Measurements from ENCODE around the gene COL18A1. TPM values are rescaled to one million over a fixed set of nuclear protein-coding genes. Genes with fewer than 3 reads are reported as not detected.

Gene COL18A1
- total RNA-seq, 1 donor from 2014 or later, result 9.2 TPM

DNA sequence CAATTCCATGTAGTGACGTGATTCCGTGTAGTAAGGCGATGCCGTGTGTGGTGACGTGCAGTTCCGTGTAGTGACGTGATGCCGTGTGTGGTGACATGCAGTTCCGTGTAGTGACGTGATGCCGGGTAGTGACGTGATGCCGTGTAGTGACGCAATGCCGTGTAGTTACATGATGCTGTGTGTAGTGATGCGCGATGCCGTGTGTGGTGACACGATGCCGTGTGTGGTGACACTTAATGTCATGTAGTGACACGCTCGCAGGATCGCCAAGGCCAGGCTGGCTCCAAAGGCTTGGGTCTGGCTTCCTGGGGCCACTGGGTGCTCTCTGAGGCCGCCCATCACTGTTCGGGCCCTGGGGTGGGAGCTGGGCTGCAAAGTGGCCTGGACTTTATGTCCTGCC is 14.2 kb downstream of the COL18A1 start:
- Histone ChIP-seq H3K36me3 (ENCODE audit: control insufficient read depth, insufficient read depth, low read length) (no peaks in the 10 kb centered on the region), H3K27me3 (ENCODE audit: control insufficient read depth, insufficient read depth, low read length) (peaks cover 2% of the 10 kb centered on the region), H3K4me3 (ENCODE audit: low read depth, low read length) (no peak overlapping the region)
- no peak for FAIRE-seq
- no peak for DNase-seq (ENCODE audit: low read depth)
- TF ChIP-seq, protein P1, sequence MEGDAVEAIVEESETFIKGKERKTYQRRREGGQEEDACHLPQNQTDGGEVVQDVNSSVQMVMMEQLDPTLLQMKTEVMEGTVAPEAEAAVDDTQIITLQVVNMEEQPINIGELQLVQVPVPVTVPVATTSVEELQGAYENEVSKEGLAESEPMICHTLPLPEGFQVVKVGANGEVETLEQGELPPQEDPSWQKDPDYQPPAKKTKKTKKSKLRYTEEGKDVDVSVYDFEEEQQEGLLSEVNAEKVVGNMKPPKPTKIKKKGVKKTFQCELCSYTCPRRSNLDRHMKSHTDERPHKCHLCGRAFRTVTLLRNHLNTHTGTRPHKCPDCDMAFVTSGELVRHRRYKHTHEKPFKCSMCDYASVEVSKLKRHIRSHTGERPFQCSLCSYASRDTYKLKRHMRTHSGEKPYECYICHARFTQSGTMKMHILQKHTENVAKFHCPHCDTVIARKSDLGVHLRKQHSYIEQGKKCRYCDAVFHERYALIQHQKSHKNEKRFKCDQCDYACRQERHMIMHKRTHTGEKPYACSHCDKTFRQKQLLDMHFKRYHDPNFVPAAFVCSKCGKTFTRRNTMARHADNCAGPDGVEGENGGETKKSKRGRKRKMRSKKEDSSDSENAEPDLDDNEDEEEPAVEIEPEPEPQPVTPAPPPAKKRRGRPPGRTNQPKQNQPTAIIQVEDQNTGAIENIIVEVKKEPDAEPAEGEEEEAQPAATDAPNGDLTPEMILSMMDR (IDR thresholded peaks at IDR 0.05; ENCODE audit: insufficient read depth, low read length, severe bottlenecking), result no peak

DNA sequence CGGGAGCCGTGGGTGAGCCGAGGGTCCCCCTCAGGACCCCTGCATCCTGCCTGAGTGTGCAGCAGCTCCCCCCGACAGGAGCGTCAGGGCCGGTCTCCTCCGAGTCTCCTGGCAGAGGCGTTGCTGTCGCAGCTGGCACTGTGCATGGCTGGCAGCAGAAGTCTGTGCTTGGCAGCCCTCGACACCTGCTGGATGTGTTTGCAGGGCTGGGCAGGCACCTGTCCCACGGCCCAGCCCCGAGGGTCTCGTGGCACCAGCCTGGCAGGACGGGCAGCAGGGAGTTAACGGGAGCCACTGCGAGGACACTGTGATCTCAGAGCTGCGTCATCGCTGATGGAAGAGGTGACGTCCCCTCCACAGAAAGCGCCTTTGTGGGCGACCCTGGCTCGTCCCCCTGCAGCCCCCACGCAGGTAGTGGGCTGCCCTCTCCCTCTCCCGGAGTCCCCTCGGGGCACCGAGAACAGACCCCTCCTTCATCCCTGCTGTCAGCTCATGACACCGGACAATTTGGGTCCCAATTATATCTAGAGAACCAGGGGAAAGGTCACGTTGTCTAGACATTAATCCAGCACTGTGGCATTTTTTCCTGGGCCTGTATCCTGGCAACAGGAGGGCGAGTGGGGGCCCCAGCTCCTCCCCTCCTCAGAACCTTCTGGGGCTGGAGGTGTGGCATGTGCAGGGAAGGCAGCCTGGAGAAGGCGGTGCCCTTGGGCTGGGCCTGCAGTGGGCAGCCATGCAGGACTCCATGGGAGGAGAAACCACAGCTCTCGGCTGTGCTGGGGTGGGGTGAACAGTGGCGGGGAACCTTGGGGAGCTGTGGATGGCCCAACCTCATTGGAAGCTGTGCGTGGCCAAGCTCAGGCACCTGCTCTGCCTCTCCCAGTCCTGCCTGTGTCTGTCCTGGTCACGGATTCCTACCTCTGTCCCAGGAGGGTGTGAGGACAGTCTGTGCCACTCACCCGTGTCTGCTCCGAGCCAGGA is 15.4 kb downstream of the COL18A1 start:
- H3K27me3 ChIP-seq (ENCODE audit: control insufficient read depth, insufficient read depth, low read length), result peaks cover 2% of the 10 kb centered on the region
- no peak for FAIRE-seq
- TF ChIP-seq, protein P1 (IDR thresholded peaks at IDR 0.05; ENCODE audit: insufficient read depth, low read length, severe bottlenecking), result no peak
- no peaks in the 10 kb centered on the region for H3K36me3 ChIP-seq (ENCODE audit: control insufficient read depth, insufficient read depth, low read length)
- DNase-seq (ENCODE audit: low read depth), result no peak
- H3K4me3 ChIP-seq (ENCODE audit: low read depth, low read length), result no peak overlapping the region

DNA sequence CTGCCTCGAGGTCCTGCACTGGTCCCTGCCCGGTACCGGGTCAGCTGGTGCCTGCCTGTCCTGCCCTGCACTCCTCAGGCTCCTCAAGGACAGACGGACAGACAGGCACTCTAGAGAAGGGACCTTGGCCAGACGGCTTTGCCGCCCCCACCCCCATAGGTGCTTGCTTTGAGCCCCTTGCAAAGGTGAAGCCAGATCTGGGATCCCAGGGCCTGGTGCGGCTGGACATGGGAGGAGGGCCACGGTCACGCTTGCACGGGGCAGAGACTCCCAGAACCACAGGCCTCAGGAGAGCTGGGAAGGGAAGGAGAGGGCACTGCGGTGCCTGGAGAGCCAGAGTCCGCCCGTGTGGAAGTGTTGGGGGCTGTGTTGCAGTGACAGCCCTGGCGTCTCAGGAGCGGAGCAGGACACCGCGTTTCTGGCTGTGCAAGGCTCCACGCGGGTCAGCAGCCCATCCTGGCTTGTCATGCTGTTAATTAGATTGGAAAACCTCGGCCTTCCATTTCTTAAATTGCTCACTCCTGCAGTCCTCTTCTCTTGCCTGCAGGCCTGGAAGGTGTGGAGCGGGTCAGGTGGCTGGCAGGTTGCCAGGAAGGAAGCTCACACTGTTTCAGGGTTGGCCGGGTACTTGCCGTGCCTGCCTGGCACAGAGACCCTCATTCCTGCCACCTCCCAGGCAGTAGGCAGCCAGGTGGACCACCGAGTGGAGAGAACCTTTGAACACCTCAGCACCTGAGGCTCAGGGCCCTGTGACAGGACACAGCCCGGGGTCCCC is 16.3 kb downstream of the COL18A1 start:
- TF ChIP-seq, protein P1 (IDR thresholded peaks at IDR 0.05; ENCODE audit: insufficient read depth, low read length, severe bottlenecking), result no peak
- FAIRE-seq (no peak), DNase-seq (ENCODE audit: low read depth) (peak; percentile 39)
- Histone ChIP-seq H3K4me3 (ENCODE audit: low read depth, low read length) (no peak overlapping the region), H3K36me3 (ENCODE audit: control insufficient read depth, insufficient read depth, low read length) (no peaks in the 10 kb centered on the region), H3K27me3 (ENCODE audit: control insufficient read depth, insufficient read depth, low read length) (peaks cover 2% of the 10 kb centered on the region)

DNA sequence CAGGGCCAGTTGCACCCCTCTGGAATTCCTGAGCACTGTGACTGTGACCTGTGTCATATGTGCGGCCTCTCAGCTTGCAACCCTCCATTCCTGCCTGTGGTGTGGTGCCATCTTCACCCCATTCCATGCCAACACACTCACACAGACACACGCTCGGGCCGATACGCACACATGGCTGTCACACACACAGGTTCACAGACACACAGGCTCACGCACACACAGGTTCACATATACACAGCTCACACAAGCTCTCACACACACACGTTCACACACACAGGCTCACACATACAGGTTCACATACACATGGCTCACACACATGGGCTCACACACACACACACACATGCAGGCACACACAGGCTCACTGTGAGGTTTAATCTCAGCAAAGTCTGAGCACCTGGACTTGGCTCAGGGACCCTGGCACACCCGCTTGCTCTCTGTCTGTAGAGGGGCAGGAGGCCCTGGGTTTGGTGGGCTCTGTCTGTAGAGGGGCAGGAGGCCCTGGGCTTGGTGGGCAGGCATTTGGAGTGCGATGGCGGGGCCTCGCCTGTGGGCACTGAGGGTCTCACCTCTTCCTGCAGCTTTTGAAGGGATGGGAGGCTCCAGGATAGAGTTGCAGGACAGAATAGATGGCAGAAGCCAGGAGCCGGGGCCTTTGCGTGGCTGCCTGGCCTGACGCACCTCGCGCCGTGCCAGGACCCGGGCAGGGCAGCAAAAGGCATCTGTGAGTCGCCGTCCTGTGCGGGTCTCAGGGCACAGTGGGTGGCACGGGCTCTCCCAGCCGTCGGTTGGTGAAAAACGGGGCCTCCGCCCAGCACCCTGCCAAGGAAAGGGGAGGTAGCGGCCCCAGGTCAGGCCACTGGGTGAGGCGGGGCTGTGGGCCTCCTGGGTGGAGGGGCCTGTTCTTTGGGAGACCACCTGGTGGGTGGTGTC is 17.1 kb downstream of the COL18A1 start:
- no peak overlapping the region for H3K4me3 ChIP-seq (ENCODE audit: low read depth, low read length)
- DNase-seq (ENCODE audit: low read depth) (no peak), FAIRE-seq (no peak)
- TF ChIP-seq, protein P1 (IDR thresholded peaks at IDR 0.05; ENCODE audit: insufficient read depth, low read length, severe bottlenecking), result no peak
- no peaks in the 10 kb centered on the region for H3K36me3 ChIP-seq (ENCODE audit: control insufficient read depth, insufficient read depth, low read length)
- H3K27me3 ChIP-seq (ENCODE audit: control insufficient read depth, insufficient read depth, low read length), result peaks cover 2% of the 10 kb centered on the region

DNA sequence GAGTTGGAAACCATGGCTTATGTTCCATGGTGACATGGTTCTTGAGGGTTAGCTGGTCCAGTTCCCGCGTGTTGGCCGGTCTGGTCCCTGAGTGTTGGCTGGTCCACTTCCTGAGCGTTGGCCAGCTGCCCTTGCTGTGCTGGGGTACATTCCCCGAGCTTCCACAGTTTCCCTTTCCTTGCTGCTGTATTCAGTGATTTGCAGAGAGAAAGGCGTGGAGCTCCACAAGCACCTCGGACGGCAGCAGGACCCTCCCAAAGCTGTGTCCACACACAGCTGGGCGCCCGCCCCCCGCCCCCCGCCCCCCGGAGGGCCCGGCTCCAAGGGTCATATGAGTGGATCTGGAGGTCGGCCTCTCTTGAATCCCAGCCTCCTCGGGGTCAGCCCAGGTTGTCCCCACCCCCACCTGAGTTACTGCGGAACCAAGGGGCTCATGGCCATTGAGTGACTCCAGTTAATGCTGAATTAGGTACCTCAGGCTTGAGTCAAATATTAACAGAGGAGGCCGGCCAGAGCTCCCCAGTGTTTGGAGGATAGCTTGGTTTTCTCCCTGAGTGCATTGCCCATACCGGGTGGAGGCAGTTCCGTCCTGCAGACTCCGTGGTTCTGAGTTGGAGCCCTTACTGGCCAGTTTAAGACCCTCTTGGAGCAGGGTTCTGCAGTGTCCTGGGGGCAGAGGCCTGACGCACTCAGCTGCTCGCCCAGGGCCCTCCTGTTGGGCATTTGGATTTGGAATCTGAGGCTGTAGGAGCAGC is 18.4 kb downstream of the COL18A1 start:
- Histone ChIP-seq H3K36me3 (ENCODE audit: control insufficient read depth, insufficient read depth, low read length) (no peaks in the 10 kb centered on the region), H3K27me3 (ENCODE audit: control insufficient read depth, insufficient read depth, low read length) (no peaks in the 10 kb centered on the region), H3K4me3 (ENCODE audit: low read depth, low read length) (no peak overlapping the region)
- no peak for FAIRE-seq
- no peak for DNase-seq (ENCODE audit: low read depth)
- TF ChIP-seq, protein P1 (IDR thresholded peaks at IDR 0.05; ENCODE audit: insufficient read depth, low read length, severe bottlenecking), result no peak

Data from bronchial epithelial cell (primary cell).